Uterus (tissue), 2 donors: ENCODE measurements around the gene INPP5B.

Source experiments
- POLR2A ChIP-seq, 2 donors: fragments of 450-650 bp; IDR thresholded peaks; one replicate each; pipeline ENCODE4 v1.6.1; 2016; ENCODE audit warnings: antibody characterized with exemption in 2 of 2, mild to moderate bottlenecking in 1 of 2, moderate library complexity in 1 of 2
- TF ChIP-seq, protein P1 (sequence below), 4 experiments: fragments of 200-600 bp in 2 of 4; fragments of 450-650 bp in 2 of 4; sonication (generic) in 2 of 4; IDR thresholded peaks; one replicate each; pipeline ENCODE4 v1.5.1; 2016 to 2019; ENCODE audit warnings: antibody characterized with exemption in 4 of 4, mild to moderate bottlenecking in 2 of 4, moderate library complexity in 1 of 4

DNA sequence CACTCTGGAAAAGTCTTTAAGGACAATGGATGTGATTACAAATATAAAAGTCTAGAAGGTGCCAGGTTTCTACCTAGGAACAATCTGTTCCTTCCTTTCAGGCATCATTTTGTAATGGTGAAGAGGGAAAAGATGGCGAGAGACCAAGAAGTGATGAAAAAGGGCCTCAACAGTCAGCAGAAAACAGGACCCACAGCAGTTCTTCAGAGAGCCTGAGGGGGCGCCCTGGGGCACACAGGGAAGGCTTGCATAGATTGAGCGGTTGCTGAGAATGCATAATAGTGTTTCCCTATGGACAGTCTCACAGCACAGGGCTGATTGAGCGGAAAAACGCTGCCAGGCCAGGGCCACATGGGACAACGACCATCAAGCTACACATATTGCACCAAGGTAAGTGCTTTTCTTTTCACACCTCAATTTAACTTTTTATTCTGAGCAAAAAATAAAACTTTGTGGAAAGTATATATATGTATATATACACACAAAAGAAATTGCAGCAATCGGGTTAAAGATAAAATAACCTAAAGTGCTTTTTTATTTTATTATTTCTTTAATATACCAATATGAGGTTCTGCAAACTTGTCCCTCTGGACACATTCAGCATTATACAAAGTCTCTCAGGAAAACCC, 135.7 kb downstream of the INPP5B start:
- TF ChIP-seq, protein P1, sequence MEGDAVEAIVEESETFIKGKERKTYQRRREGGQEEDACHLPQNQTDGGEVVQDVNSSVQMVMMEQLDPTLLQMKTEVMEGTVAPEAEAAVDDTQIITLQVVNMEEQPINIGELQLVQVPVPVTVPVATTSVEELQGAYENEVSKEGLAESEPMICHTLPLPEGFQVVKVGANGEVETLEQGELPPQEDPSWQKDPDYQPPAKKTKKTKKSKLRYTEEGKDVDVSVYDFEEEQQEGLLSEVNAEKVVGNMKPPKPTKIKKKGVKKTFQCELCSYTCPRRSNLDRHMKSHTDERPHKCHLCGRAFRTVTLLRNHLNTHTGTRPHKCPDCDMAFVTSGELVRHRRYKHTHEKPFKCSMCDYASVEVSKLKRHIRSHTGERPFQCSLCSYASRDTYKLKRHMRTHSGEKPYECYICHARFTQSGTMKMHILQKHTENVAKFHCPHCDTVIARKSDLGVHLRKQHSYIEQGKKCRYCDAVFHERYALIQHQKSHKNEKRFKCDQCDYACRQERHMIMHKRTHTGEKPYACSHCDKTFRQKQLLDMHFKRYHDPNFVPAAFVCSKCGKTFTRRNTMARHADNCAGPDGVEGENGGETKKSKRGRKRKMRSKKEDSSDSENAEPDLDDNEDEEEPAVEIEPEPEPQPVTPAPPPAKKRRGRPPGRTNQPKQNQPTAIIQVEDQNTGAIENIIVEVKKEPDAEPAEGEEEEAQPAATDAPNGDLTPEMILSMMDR (IDR thresholded peaks at IDR 0.05) = peak; percentile 31 to 68 (median 48)
- no peak for TF ChIP-seq POLR2A (IDR thresholded peaks at IDR 0.05)
